RPMI8226 (cell line): ENCODE measurements around the gene GRAP.
A peak's percentile ranks its signal among the peaks of the same experiment; 100 is the strongest.
"Not testable (repeated sequence)": the region's sequence is repeated elsewhere in the genome, so short reads cannot be mapped to it uniquely, and the experiment has no call there.

ENCODE experiments used
- DNase-seq: peaks from one replicate; pipeline ENCODE4 v3.0.0-alpha.2; 2015

Gene GRAP

GRCh38 chr17:19041871-19042270 is 4.9 kb downstream of the GRAP start:
- DNase-seq = not testable (repeated sequence)

GRCh38 chr17:19040350-19040749 is 6.4 kb downstream of the GRAP start:
- DNase-seq = not testable (repeated sequence)

- not testable (repeated sequence) for DNase-seq
Observed at GRCh38 chr17:19038730-19039129, 8.0 kb downstream of the GRAP start.

- DNase-seq = not testable (repeated sequence)
Observed at GRCh38 chr17:19038007-19038406, 8.8 kb downstream of the GRAP start.

- not testable (repeated sequence) for DNase-seq
Observed at GRCh38 chr17:19037547-19037946, 9.2 kb downstream of the GRAP start.

- not testable (repeated sequence) for DNase-seq
Observed at GRCh38 chr17:19036186-19036585, 10.6 kb downstream of the GRAP start.

- DNase-seq = not testable (repeated sequence)
Observed at GRCh38 chr17:19032377-19032988, 14.3 kb downstream of the GRAP start.

GRCh38 chr17:19031729-19032128 is 15.0 kb downstream of the GRAP start:
- not testable (repeated sequence) for DNase-seq

- DNase-seq = not testable (repeated sequence)
Observed at GRCh38 chr17:19030771-19031449, 15.8 kb downstream of the GRAP start.

GRCh38 chr17:19029740-19030139 is 17.0 kb downstream of the GRAP start:
- DNase-seq = not testable (repeated sequence)

- DNase-seq = not testable (repeated sequence)
Observed at GRCh38 chr17:19028671-19029070, 18.1 kb downstream of the GRAP start.

GRCh38 chr17:19024101-19025078 is 22.4 kb downstream of the GRAP start:
- no peak for DNase-seq

GRCh38 chr17:19023209-19023999 is 23.4 kb downstream of the GRAP start:
- no peak for DNase-seq

- DNase-seq = no peak
Observed at GRCh38 chr17:19022747-19023146, 24.0 kb downstream of the GRAP start.

- DNase-seq = no peak
Observed at GRCh38 chr17:19022128-19022527, 24.6 kb downstream of the GRAP start.

- peak; percentile 27 for DNase-seq
Observed at GRCh38 chr17:19021622-19022083, 25.1 kb downstream of the GRAP start.

GRCh38 chr17:19021011-19021621 is 25.6 kb downstream of the GRAP start:
- not testable (repeated sequence) for DNase-seq

GRCh38 chr17:19020016-19020415 is 26.7 kb downstream of the GRAP start:
- DNase-seq = no peak

- DNase-seq = no peak
Observed at GRCh38 chr17:19019041-19019941, 27.5 kb downstream of the GRAP start.

GRCh38 chr17:19018600-19018950 is 28.2 kb downstream of the GRAP start:
- DNase-seq = no peak
